Activated B cell treated with CpG ODN at 0.5 μM for 24 hours (primary cell): Measurements from ENCODE around the gene NR3C1. TPM values are rescaled to one million over a fixed set of nuclear protein-coding genes. Genes with fewer than 3 reads are reported as not detected.

Source experiments
- ATAC-seq: fragments of 200-7000 bp; cut with Tn5 transposase; one replicate; pipeline ENCODE4 v1.10.0; 2021; ENCODE audit warnings: low read depth, mild to moderate bottlenecking, moderate library complexity
- CTCF ChIA-PET: fragments of 350-600 bp; sonication (Branson Sonifier 250); formaldehyde crosslinking; loops from one replicate; lab custom pipeline; 2021; ENCODE audit warnings: antibody characterized with exemption; lab: Charles Lee
- POLR2A ChIA-PET: fragments of 350-600 bp; sonication (Branson Sonifier 250); formaldehyde crosslinking; loops from one replicate; lab custom pipeline; 2021; ENCODE audit warnings: antibody characterized with exemption; lab: Charles Lee
- DNase-seq: peaks from one replicate; pipeline ENCODE4 v3.0.0; 2022
- H3K27ac Mint-ChIP-seq: one replicate; pipeline ENCODE4 v1.8.0; 2020; ENCODE audit warnings: mixed read lengths
- H3K27me3 Mint-ChIP-seq: one replicate; pipeline ENCODE4 v1.8.0; 2021; ENCODE audit warnings: mixed read lengths
- H3K36me3 Mint-ChIP-seq: one replicate; pipeline ENCODE4 v1.8.0; 2021; ENCODE audit warnings: low read depth, mixed read lengths
- H3K4me1 Mint-ChIP-seq: one replicate; pipeline ENCODE4 v1.8.0; 2021; ENCODE audit warnings: mixed read lengths
- H3K4me3 Mint-ChIP-seq: one replicate; pipeline ENCODE4 v1.8.0; 2020; ENCODE audit warnings: mild to moderate bottlenecking, mixed read lengths
- H3K9me3 Mint-ChIP-seq: one replicate; pipeline ENCODE4 v1.8.0; 2020; ENCODE audit warnings: mixed read lengths
- intact Hi-C: fragments of 100-400 bp; cut with micrococcal nuclease; formaldehyde crosslinking; loops from one replicate; pipeline ENCODE4 v1.15.1; 2024
- total RNA-seq: library from RNA; stranded (reverse); gene quantifications from 2 replicates; pipeline ENCODE4 v1.2.3, GENCODE V29; 2022
- TF ChIP-seq, protein P1 (sequence below): fragments of 200-600 bp; IDR thresholded peaks from one replicate; pipeline ENCODE4 v1.8.0; 2022; ENCODE audit warnings: antibody characterized with exemption, mild to moderate bottlenecking

Gene NR3C1
- total RNA-seq, 1 donor from 2014 or later = 110 TPM

DNA sequence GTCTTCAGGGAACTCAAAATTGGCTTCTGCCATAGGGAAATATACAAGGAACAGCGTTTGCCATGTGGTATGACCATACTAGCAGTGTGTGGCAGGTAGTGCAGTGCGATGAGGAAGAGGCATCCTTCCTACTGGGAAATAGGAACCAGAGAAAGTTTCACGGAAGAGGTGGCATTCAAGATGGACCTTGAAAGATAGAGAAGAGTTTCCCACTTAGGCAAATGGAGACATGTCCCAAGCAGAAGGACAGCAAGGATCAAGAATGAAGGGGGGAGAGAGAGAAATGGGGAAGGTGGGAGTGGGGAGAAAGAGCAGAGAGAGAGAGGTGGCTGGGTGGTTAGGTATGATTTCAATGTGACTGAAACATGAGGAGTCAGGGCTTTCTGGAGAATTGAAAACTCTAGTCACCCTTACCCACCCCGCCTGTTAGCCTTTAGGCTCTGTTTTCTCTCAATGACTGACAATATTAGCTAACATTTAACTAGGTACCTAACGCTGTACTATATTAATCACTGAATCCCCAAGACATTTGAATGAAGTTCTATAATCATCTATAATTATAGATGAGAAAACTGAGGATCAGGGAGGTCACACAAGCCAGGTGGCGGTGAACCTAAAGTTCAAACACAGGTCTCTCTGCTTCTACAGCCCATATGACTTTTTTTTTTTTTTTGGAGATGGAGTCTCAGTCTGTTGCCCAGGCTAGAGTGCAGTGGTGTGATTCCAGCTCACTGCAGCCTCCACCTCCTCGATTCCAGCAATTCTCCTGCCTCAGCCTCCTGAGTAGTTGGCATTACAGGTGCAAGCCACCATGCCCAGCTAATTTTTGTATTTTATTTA, 171.3 kb downstream of the NR3C1 start:
- Mint-ChIP-seq H3K4me3 (no peak overlapping the region), H3K27ac (no peak overlapping the region), H3K4me1 (peaks cover 20% of the 10 kb centered on the region), H3K27me3 (peaks cover 1% of the 10 kb centered on the region), H3K36me3 (no peaks in the 10 kb centered on the region), H3K9me3 (no peaks in the 10 kb centered on the region)
- CTCF ChIA-PET = no interaction called here
- intact Hi-C loops = no loop called here
- POLR2A ChIA-PET = no interaction called here
- no peak for DNase-seq
- ATAC-seq = no peak
- TF ChIP-seq, protein P1, sequence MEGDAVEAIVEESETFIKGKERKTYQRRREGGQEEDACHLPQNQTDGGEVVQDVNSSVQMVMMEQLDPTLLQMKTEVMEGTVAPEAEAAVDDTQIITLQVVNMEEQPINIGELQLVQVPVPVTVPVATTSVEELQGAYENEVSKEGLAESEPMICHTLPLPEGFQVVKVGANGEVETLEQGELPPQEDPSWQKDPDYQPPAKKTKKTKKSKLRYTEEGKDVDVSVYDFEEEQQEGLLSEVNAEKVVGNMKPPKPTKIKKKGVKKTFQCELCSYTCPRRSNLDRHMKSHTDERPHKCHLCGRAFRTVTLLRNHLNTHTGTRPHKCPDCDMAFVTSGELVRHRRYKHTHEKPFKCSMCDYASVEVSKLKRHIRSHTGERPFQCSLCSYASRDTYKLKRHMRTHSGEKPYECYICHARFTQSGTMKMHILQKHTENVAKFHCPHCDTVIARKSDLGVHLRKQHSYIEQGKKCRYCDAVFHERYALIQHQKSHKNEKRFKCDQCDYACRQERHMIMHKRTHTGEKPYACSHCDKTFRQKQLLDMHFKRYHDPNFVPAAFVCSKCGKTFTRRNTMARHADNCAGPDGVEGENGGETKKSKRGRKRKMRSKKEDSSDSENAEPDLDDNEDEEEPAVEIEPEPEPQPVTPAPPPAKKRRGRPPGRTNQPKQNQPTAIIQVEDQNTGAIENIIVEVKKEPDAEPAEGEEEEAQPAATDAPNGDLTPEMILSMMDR = no peak

DNA sequence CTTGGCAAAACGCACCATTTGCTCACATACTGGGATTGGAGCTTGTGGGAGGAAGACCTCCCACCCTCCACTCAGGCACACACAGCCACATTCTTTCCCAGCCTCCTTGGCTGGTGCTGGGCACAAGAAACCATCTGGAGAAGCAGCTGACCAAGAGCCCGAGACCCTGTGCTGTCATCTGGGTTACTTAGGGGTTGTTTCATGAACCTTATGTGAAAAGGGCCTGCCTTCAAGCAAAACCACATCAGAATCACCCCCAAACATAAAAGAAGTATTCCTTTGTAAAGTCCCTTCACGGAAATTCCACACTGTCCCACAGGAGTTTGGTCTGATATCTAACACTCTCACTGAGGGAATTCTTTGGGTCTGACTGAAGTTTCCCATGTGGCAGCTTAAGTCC, 172.1 kb downstream of the NR3C1 start:
- H3K27ac Mint-ChIP-seq = no peak overlapping the region
- CTCF ChIA-PET = no interaction called here
- H3K36me3 Mint-ChIP-seq = no peaks in the 10 kb centered on the region
- peaks cover 1% of the 10 kb centered on the region for H3K27me3 Mint-ChIP-seq
- POLR2A ChIA-PET = no interaction called here
- intact Hi-C loops = no loop called here
- ATAC-seq = no peak
- H3K4me3 Mint-ChIP-seq = no peak overlapping the region
- DNase-seq = no peak
- H3K4me1 Mint-ChIP-seq = peaks cover 20% of the 10 kb centered on the region
- H3K9me3 Mint-ChIP-seq = no peaks in the 10 kb centered on the region
- TF ChIP-seq, protein P1 = no peak

DNA sequence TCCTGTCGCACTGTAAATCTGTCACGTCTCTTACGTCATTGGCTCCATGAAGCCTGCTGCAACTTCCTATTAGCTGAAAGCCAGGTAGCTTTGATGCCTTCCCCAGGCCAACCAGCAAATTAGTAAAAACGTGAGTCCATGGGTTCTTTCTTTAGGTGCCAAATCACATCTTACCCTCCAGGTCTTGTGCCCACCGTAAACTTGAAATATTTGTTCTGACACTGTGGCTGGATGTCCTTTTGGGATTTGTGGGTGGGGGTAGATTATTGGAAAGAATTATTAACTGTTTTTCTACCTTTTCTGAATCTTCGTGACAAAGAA, 172.8 kb downstream of the NR3C1 start:
- H3K27ac Mint-ChIP-seq = no peak overlapping the region
- ATAC-seq (no peak), DNase-seq (no peak)
- peaks cover 1% of the 10 kb centered on the region for H3K27me3 Mint-ChIP-seq
- H3K4me1 Mint-ChIP-seq = peaks cover 20% of the 10 kb centered on the region
- ChIA-PET POLR2A (no interaction called here), CTCF (no interaction called here)
- no peaks in the 10 kb centered on the region for H3K36me3 Mint-ChIP-seq
- no peaks in the 10 kb centered on the region for H3K9me3 Mint-ChIP-seq
- H3K4me3 Mint-ChIP-seq = peak overlapping the region; percentile 33
- TF ChIP-seq, protein P1 = no peak
- intact Hi-C loops = no loop called here

DNA sequence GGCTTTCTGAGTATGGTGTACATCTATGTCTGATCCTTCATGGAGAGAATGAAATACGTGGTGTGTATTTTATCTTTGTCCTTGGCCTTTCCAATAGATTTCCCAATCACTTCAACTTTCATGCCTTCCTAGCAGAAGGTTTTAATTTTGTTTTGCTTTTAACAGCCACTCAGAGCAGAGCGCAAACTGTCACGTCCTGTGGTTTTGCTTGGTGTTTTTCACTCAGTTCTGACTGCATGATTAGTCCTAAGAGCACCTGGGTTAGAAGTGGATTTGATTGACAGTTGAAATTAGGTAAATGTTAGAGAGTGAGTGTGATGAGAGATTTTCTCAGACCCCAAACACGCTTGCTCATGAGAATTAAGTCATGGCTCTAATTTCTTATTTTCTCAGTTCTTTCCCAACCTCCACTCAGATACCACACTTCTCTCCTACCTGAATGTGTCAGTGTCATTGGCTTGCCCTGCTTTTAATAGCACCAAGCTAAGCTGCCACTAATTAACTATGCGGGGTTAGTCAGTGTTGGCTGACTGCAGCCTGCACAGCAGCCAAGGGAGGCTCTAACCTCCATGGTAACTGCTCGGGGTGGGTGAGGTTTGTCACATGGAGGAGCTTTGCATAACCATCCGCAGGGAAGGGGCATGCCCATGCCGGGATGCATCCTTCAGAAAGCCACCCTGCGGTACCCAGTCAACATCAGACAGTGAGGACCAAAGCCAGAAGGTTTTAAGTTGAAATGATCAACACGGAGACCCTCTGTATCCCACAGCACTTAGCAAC, 173.4 kb downstream of the NR3C1 start:
- peaks cover 20% of the 10 kb centered on the region for H3K4me1 Mint-ChIP-seq
- DNase-seq = no peak
- H3K9me3 Mint-ChIP-seq = no peaks in the 10 kb centered on the region
- TF ChIP-seq, protein P1 = no peak
- H3K27ac Mint-ChIP-seq = no peak overlapping the region
- ChIA-PET CTCF (no interaction called here), POLR2A (no interaction called here)
- intact Hi-C loops = no loop called here
- H3K27me3 Mint-ChIP-seq = peaks cover 1% of the 10 kb centered on the region
- peak overlapping the region; percentile 33 for H3K4me3 Mint-ChIP-seq
- H3K36me3 Mint-ChIP-seq = no peaks in the 10 kb centered on the region
- ATAC-seq = peak; percentile 71

DNA sequence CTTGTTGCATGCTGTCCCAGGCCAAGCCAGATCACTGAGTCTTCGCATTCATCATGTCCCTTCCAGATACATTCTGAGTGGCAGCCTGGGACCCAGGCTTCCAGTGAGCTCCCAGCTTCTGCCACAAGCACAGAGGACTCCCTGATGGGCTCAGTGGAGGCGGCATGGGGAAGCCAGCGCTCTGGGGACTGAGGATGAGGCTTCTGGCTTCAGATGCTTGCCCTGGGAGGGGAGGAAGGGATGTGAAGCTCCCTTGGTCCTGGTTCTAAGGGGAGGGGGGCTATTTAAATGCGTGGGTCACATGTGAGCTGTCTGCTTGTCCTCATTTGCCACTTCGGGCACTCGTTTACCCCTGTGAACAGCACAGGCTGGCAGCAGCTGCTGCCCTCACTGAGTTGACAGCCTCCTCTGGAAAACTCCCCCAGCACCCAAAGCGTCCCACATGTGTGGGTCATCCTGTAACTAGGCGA, 174.0 kb downstream of the NR3C1 start:
- peaks cover 1% of the 10 kb centered on the region for H3K27me3 Mint-ChIP-seq
- H3K27ac Mint-ChIP-seq = no peak overlapping the region
- ATAC-seq = peak; percentile 47
- H3K9me3 Mint-ChIP-seq = no peaks in the 10 kb centered on the region
- DNase-seq = no peak
- ChIA-PET POLR2A (no interaction called here), CTCF (no interaction called here)
- no peaks in the 10 kb centered on the region for H3K36me3 Mint-ChIP-seq
- H3K4me1 Mint-ChIP-seq = peaks cover 20% of the 10 kb centered on the region
- TF ChIP-seq, protein P1 = no peak
- peak overlapping the region; percentile 33 for H3K4me3 Mint-ChIP-seq
- intact Hi-C loops = no loop called here
